B cell (primary cell): ENCODE results near the gene GPC5. TPM values are rescaled to one million over a fixed set of nuclear protein-coding genes. Genes with fewer than 3 reads are reported as not detected.

Source experiments
- ATAC-seq: fragments of 200-7000 bp; cut with Tn5 transposase; one replicate; pipeline ENCODE4 v1.10.0; 2021; ENCODE audit warnings: low read depth, mild to moderate bottlenecking, moderate number of reproducible peaks, moderate library complexity
- CTCF ChIA-PET: fragments of 350-600 bp; sonication (Branson Sonifier 250); formaldehyde crosslinking; loops from one replicate; lab custom pipeline; 2021; ENCODE audit warnings: antibody characterized with exemption, inconsistent platforms; lab: Charles Lee
- POLR2A ChIA-PET: fragments of 350-600 bp; sonication (Branson Sonifier 250); formaldehyde crosslinking; loops from one replicate; lab custom pipeline; 2021; ENCODE audit warnings: antibody characterized with exemption; lab: Charles Lee
- DNase-seq: peaks from one replicate; pipeline ENCODE4 v3.0.0; 2013
- H2AFZ ChIP-seq: 2 replicates; pipeline ENCODE4 v1.6.1; 2012; ENCODE audit warnings: mild to moderate bottlenecking, low read depth, low read length; ENCODE audit not compliant: insufficient read depth, poor library complexity, severe bottlenecking
- H3K27ac ChIP-seq, 2 donors: 1 replicate in 1 of 2; 2 replicates in 1 of 2; pipeline ENCODE4 v1.5.1; 2012 to 2013; ENCODE audit warnings: low read length in 2 of 2, mild to moderate bottlenecking in 2 of 2, moderate library complexity in 1 of 2
- H3K27me3 ChIP-seq, 4 experiments: fragments of 200-600 bp in 1 of 4; sonication (generic) in 1 of 4; replicated peaks in 1 of 4; 1 replicate in 2 of 4; 2 replicates in 2 of 4; pipeline versions ENCODE4 v1.6.1 to v1.7.0; 2013 to 2016; ENCODE audit warnings: low read length in 3 of 4, mild to moderate bottlenecking in 2 of 4, mixed read lengths in 1 of 4, moderate library complexity in 1 of 4; ENCODE audit not compliant: insufficient read depth in 4 of 4, control insufficient read depth in 3 of 4; ENCODE audit errors: control extremely low read depth in 1 of 4
- H3K36me3 ChIP-seq, 2 experiments: replicated peaks in 1 of 2; 1 replicate in 1 of 2; 2 replicates in 1 of 2; pipeline versions ENCODE4 v1.6.1 to v1.7.1; 2013; ENCODE audit warnings: low read length in 1 of 2; ENCODE audit not compliant: insufficient read depth in 2 of 2, control insufficient read depth in 1 of 2; ENCODE audit errors: control extremely low read depth in 1 of 2, extremely low read depth in 1 of 2
- H3K4me1 ChIP-seq, 2 donors: fragments of 200-600 bp in 1 of 2; sonication (generic) in 1 of 2; 1 replicate in 1 of 2; 2 replicates in 1 of 2; pipeline versions ENCODE4 v1.5.1 to v1.6.1; 2013 to 2017; ENCODE audit warnings: low read length in 2 of 2; ENCODE audit not compliant: control insufficient read depth in 2 of 2, insufficient read depth in 2 of 2
- H3K4me2 ChIP-seq: replicated peaks from 2 replicates; pipeline ENCODE3; 2012; ENCODE audit warnings: mild to moderate bottlenecking, low read depth, low read length; ENCODE audit not compliant: poor library complexity, severe bottlenecking
- H3K4me3 ChIP-seq, 5 experiments: fragments of 200-600 bp in 1 of 5; sonication (generic) in 1 of 5; 1 replicate in 3 of 5; 2 replicates in 2 of 5; pipeline versions ENCODE4 v1.5.1 to v1.7.0; 2011 to 2016; ENCODE audit warnings: low read length in 4 of 5, mild to moderate bottlenecking in 4 of 5, low read depth in 2 of 5, control low read depth in 1 of 5, moderate library complexity in 1 of 5; ENCODE audit not compliant: insufficient read depth in 1 of 5; ENCODE audit errors: control extremely low read depth in 1 of 5, extremely low read depth in 1 of 5
- H3K79me2 ChIP-seq: fragments of 200-600 bp; sonication (generic); one replicate; pipeline ENCODE4 v1.6.0; 2016; ENCODE audit warnings: low read length; ENCODE audit not compliant: control insufficient read depth, insufficient read depth
- H3K9ac ChIP-seq: fragments of 200-600 bp; sonication (generic); 2 replicates; pipeline ENCODE4 v1.6.1; 2017; ENCODE audit warnings: mild to moderate bottlenecking, low read length, moderate library complexity
- H3K9me3 ChIP-seq, 3 donors: one replicate each; pipeline versions ENCODE4 v1.6.1 to v1.7.1; 2013; ENCODE audit warnings: low read length in 2 of 3; ENCODE audit not compliant: control insufficient read depth in 2 of 3, insufficient read depth in 1 of 3; ENCODE audit errors: control extremely low read depth in 1 of 3
- H4K20me1 ChIP-seq: 2 replicates; pipeline ENCODE4 v1.6.0; 2012; ENCODE audit warnings: mild to moderate bottlenecking, low read length; ENCODE audit not compliant: insufficient read depth, control insufficient read depth, poor library complexity, severe bottlenecking
- H3K27ac Mint-ChIP-seq: one replicate; pipeline ENCODE4 v1.8.0; 2021; ENCODE audit warnings: mixed read lengths
- H3K27me3 Mint-ChIP-seq: one replicate; pipeline ENCODE4 v1.8.0; 2021; ENCODE audit warnings: mixed read lengths
- H3K4me1 Mint-ChIP-seq: one replicate; pipeline ENCODE4 v1.8.0; 2021; ENCODE audit warnings: mixed read lengths
- H3K4me3 Mint-ChIP-seq: one replicate; pipeline ENCODE4 v1.8.0; 2021; ENCODE audit warnings: mixed read lengths
- H3K9me3 Mint-ChIP-seq: one replicate; pipeline ENCODE4 v1.8.0; 2022; ENCODE audit warnings: mixed read lengths; ENCODE audit not compliant: insufficient read depth
- EZH2 ChIP-seq: IDR thresholded peaks from 2 replicates; pipeline ENCODE4 v1.6.1; 2012; ENCODE audit warnings: borderline replicate concordance, low read depth, mild to moderate bottlenecking, moderate library complexity, low read length; ENCODE audit not compliant: insufficient read depth, poor library complexity, severe bottlenecking
- WGBS: methylation state at CpG from one replicate; pipeline ENCODE4 v1.1.5; 2013; ENCODE audit warnings: missing lambda C conversion rate; ENCODE audit not compliant: insufficient coverage; 5-methylcytosine and 5-hydroxymethylcytosine counted together
- intact Hi-C: fragments of 100-400 bp; cut with micrococcal nuclease; formaldehyde crosslinking; loops from one replicate; pipeline ENCODE4 v1.10.0; 2022
- polyA plus RNA-seq: library from polyadenylated mRNA; depleted of rRNA; stranded (reverse); fragments of >200 nt; gene quantifications from 2 replicates; pipeline ENCODE4 v1.2.3, GENCODE V29; 2012
- total RNA-seq, 2 donors: library from RNA; stranded (reverse); fragments of 120-200 nt in 1 of 2; gene quantifications; 1 replicate in 1 of 2; 2 replicates in 1 of 2; pipeline versions ENCODE4 v1.2.3 to v1.2.4, GENCODE V29; 2013 to 2022
- TF ChIP-seq, protein P1 (sequence below): fragments of 200-600 bp; IDR thresholded peaks from one replicate; pipeline ENCODE4 v1.8.0; 2022; ENCODE audit warnings: antibody characterized with exemption, mild to moderate bottlenecking

GPC5 gene
- total and polyA plus RNA-seq, 2 donors (not counting 1 experiment from before 2014, with no cell fraction given) = 0.15 to 0.30 TPM

GRCh38 chr13:92452840-92453239, 1054.4 kb downstream of the GPC5 start:
- no peak overlapping the region for H3K27ac Mint-ChIP-seq
- H3K4me1 ChIP-seq = no peaks in the 10 kb centered on the region
- ChIA-PET POLR2A (no interaction called here), CTCF (no interaction called here)
- H3K4me1 Mint-ChIP-seq = no peaks in the 10 kb centered on the region
- ATAC-seq (no peak), DNase-seq (no peak)
- no peak for TF ChIP-seq EZH2
- TF ChIP-seq, protein P1, sequence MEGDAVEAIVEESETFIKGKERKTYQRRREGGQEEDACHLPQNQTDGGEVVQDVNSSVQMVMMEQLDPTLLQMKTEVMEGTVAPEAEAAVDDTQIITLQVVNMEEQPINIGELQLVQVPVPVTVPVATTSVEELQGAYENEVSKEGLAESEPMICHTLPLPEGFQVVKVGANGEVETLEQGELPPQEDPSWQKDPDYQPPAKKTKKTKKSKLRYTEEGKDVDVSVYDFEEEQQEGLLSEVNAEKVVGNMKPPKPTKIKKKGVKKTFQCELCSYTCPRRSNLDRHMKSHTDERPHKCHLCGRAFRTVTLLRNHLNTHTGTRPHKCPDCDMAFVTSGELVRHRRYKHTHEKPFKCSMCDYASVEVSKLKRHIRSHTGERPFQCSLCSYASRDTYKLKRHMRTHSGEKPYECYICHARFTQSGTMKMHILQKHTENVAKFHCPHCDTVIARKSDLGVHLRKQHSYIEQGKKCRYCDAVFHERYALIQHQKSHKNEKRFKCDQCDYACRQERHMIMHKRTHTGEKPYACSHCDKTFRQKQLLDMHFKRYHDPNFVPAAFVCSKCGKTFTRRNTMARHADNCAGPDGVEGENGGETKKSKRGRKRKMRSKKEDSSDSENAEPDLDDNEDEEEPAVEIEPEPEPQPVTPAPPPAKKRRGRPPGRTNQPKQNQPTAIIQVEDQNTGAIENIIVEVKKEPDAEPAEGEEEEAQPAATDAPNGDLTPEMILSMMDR = no peak
- no peak overlapping the region for H3K27ac ChIP-seq
- H3K4me3 Mint-ChIP-seq = no peak overlapping the region
- no peak overlapping the region for H2AFZ ChIP-seq
- no peak overlapping the region for H3K4me2 ChIP-seq
- no peak overlapping the region for H3K4me3 ChIP-seq
- no peaks in the 10 kb centered on the region for H3K27me3 ChIP-seq
- intact Hi-C loops = no loop called here
- no peaks in the 10 kb centered on the region for H3K36me3 ChIP-seq
- peaks cover 4% of the 10 kb centered on the region for H3K9me3 Mint-ChIP-seq
- no peaks in the 10 kb centered on the region for H4K20me1 ChIP-seq
- peaks cover 0 to 4% (median 0%) of the 10 kb centered on the region in 3 donors for H3K9me3 ChIP-seq
- WGBS = 100% methylated on average over 1 of the region's 6 CpGs
- H3K79me2 ChIP-seq = no peaks in the 10 kb centered on the region
- no peak overlapping the region for H3K9ac ChIP-seq
- H3K27me3 Mint-ChIP-seq = no peaks in the 10 kb centered on the region

DNA sequence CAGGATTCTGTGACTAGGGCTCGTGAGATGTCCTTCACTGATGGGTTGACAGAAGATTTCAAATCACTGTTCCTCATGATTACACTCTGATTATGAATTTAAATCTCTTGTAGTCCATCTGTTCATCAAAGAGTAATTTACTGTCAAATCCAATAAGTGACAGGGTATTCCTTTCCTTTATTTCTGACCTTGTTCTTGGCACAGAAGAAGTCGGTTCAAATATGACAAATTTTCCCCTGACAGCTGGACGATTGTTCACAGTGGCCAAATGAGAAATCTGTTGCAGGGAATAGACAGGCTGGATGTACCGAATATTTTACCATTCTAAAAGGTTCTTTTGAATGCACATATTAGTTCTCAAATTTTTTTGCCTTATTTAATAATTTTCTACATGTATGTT, 1060.9 kb downstream of the GPC5 start:
- no peak overlapping the region for H3K27ac Mint-ChIP-seq
- H3K4me3 ChIP-seq = no peak overlapping the region
- no peaks in the 10 kb centered on the region for H4K20me1 ChIP-seq
- no peak for ATAC-seq
- no peak overlapping the region for H2AFZ ChIP-seq
- H3K79me2 ChIP-seq = no peaks in the 10 kb centered on the region
- H3K4me1 ChIP-seq = no peaks in the 10 kb centered on the region
- H3K4me3 Mint-ChIP-seq = no peak overlapping the region
- peaks cover 0 to 3% (median 0%) of the 10 kb centered on the region in 3 donors for H3K9me3 ChIP-seq
- WGBS = 100% methylated on average over 1 of the region's 4 CpGs
- peaks cover 5% of the 10 kb centered on the region for H3K9me3 Mint-ChIP-seq
- no peak overlapping the region for H3K27ac ChIP-seq
- CTCF ChIA-PET = no interaction called here
- POLR2A ChIA-PET = no interaction called here
- TF ChIP-seq EZH2 = no peak
- no peaks in the 10 kb centered on the region for H3K27me3 ChIP-seq
- no peak for DNase-seq
- no peaks in the 10 kb centered on the region for H3K36me3 ChIP-seq
- no peaks in the 10 kb centered on the region for H3K4me1 Mint-ChIP-seq
- intact Hi-C loops = no loop called here
- H3K9ac ChIP-seq = no peak overlapping the region
- H3K4me2 ChIP-seq = no peak overlapping the region
- H3K27me3 Mint-ChIP-seq = no peaks in the 10 kb centered on the region
